Peyer's patch (tissue), 4 donors: Measurements from ENCODE around the gene UBE2Z.

ENCODE experiments used
- POLR2A ChIP-seq, 2 donors: fragments of 450-650 bp; IDR thresholded peaks; one replicate each; pipeline ENCODE4 v1.5.1; 2017; ENCODE audit warnings: antibody characterized with exemption in 2 of 2, mild to moderate bottlenecking in 2 of 2, moderate library complexity in 2 of 2
- TF ChIP-seq, protein P1 (sequence below), 6 experiments: fragments of 450-650 bp in 4 of 6; fragments of 200-600 bp in 2 of 6; sonication (generic) in 1 of 6; IDR thresholded peaks; one replicate each; pipeline ENCODE4 v1.5.1; 2017 to 2019; ENCODE audit warnings: antibody characterized with exemption in 6 of 6, mild to moderate bottlenecking in 3 of 6, moderate library complexity in 1 of 6

DNA sequence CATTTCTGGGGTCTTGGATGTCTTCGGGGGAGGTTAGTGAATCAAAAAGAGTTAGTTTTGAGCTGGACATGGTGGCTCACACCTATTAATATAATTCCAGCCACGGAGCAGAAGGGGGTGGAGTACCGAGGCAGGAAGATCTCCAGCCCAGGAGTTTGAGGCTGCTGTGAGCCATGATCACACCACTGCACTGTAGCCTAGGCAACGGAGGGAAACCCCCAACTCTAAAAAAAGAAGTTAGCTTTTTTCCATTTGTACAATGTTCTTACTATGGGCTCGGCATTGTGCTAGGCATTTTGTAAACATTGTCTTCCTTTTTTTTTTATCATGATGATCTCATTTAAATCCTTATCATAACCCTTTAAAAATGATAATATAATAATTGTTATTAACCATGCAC, 44.7 kb downstream of the UBE2Z start:
- TF ChIP-seq, protein P1, sequence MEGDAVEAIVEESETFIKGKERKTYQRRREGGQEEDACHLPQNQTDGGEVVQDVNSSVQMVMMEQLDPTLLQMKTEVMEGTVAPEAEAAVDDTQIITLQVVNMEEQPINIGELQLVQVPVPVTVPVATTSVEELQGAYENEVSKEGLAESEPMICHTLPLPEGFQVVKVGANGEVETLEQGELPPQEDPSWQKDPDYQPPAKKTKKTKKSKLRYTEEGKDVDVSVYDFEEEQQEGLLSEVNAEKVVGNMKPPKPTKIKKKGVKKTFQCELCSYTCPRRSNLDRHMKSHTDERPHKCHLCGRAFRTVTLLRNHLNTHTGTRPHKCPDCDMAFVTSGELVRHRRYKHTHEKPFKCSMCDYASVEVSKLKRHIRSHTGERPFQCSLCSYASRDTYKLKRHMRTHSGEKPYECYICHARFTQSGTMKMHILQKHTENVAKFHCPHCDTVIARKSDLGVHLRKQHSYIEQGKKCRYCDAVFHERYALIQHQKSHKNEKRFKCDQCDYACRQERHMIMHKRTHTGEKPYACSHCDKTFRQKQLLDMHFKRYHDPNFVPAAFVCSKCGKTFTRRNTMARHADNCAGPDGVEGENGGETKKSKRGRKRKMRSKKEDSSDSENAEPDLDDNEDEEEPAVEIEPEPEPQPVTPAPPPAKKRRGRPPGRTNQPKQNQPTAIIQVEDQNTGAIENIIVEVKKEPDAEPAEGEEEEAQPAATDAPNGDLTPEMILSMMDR (IDR thresholded peaks at IDR 0.05), result no peak
- no peak for TF ChIP-seq POLR2A (IDR thresholded peaks at IDR 0.05)
